DND-41 (cell line): Measurements from ENCODE around the gene SLC39A5.

Experiments
- CTCF ChIP-seq: IDR thresholded peaks from 2 replicates; pipeline ENCODE4 v1.5.1; 2012; ENCODE audit warnings: borderline replicate concordance, low read length, moderate library complexity, mild to moderate bottlenecking; ENCODE audit not compliant: poor library complexity, severe bottlenecking; ENCODE audit errors: extremely low read depth
- EZH2 ChIP-seq: IDR thresholded peaks from 3 replicates; pipeline ENCODE4 v1.6.1; 2012; ENCODE audit warnings: borderline replicate concordance, low read depth, mild to moderate bottlenecking, moderate library complexity, low read length, inconsistent platforms; ENCODE audit not compliant: severe bottlenecking

DNA sequence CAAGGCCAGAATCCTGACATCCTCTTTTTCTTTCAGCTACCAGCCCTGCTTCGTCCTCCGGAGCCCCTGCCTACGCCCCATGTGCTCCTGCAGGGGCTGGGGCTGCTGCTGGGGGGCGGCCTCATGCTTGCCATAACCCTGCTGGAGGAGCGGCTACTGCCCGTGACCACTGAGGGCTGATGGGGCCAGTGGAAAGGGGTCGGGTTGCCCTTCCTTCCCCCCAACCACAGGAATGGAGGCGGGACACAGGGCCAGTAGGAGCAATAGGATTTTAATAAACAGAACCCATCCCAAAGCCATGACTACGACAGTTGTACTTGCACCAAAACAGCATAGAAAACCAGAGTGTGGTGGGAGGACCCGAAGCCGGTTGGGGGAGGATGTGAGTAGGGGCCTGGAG lies 7.7 kb downstream of the SLC39A5 start:
- TF ChIP-seq CTCF (no peak), EZH2 (no peak)
